ENCODE results near the gene MEGF11.

Gene MEGF11

DNA sequence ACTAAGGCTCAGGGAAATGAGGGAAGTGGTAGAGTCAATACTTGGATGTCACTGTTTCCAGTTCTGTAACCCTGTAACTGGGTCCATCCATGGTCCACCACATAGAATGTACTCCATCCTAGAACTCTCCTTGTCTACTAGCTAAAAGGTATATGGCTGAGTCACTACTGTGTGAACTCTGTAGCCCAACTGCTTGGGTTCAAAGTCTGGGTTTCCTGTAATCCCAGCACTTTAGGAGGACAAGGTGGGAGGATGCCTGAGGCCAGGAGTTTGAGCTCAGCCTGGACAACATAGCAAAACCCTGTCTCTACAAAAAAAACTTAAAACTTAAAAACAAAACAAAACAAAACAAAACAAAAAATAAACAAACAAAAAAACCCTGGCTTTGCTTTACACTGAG, 34.5 kb upstream of the MEGF11 start:
- Histone ChIP-seq H3K4me3 (ENCODE audit: low read depth, low read length) (no peak overlapping the region), H3K4me1 (no peaks in the 10 kb centered on the region), H2AFZ (no peak overlapping the region), H3K36me3 (ENCODE audit: control insufficient read depth, insufficient read depth, low read length) (no peaks in the 10 kb centered on the region), H3K4me2 (ENCODE audit: low read length) (no peak overlapping the region), H3K79me2 (no peaks in the 10 kb centered on the region), H3K9ac (no peak overlapping the region), H3K27me3 (ENCODE audit: control insufficient read depth, insufficient read depth, low read length) (no peaks in the 10 kb centered on the region), H3K9me3 (ENCODE audit: control insufficient read depth, low read length) (no peaks in the 10 kb centered on the region), H3K27ac (no peak overlapping the region)
- TF ChIP-seq, protein P1, sequence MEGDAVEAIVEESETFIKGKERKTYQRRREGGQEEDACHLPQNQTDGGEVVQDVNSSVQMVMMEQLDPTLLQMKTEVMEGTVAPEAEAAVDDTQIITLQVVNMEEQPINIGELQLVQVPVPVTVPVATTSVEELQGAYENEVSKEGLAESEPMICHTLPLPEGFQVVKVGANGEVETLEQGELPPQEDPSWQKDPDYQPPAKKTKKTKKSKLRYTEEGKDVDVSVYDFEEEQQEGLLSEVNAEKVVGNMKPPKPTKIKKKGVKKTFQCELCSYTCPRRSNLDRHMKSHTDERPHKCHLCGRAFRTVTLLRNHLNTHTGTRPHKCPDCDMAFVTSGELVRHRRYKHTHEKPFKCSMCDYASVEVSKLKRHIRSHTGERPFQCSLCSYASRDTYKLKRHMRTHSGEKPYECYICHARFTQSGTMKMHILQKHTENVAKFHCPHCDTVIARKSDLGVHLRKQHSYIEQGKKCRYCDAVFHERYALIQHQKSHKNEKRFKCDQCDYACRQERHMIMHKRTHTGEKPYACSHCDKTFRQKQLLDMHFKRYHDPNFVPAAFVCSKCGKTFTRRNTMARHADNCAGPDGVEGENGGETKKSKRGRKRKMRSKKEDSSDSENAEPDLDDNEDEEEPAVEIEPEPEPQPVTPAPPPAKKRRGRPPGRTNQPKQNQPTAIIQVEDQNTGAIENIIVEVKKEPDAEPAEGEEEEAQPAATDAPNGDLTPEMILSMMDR (IDR thresholded peaks at IDR 0.05) = no peak

DNA sequence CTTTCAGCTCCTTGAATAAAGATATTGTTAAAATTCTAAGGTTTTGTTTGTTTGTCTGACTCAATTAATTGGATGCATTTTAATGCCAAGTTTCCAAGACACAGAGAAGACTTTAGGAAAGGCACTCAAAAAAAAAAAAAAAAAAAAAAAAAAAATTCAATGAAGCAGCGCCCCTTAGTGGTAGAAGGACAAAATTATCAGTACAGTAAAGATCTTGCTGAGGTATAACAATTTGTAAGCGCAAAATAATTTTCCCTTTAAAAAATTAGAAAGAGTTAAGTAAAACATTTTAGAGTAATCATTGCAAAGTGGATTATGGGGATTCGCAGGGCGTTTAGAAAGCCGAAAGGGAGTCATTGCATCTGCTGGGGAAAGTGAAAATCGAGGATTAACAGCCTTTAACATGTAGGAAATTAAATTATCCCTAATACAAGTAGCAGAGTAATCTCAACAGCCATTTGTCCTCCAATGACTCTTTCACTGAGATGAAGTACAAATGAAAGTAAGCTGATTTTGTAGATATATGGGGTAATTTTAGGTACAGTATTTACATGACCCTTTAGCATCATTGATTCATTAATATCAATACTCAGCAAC, 34.0 kb upstream of the MEGF11 start:
- Histone ChIP-seq H3K27me3 (ENCODE audit: control insufficient read depth, insufficient read depth, low read length) (no peaks in the 10 kb centered on the region), H3K27ac (no peak overlapping the region), H3K4me2 (ENCODE audit: low read length) (no peak overlapping the region), H3K9me3 (ENCODE audit: control insufficient read depth, low read length) (no peaks in the 10 kb centered on the region), H2AFZ (no peak overlapping the region), H3K9ac (no peak overlapping the region), H3K36me3 (ENCODE audit: control insufficient read depth, insufficient read depth, low read length) (no peaks in the 10 kb centered on the region), H3K4me1 (no peaks in the 10 kb centered on the region), H3K79me2 (no peaks in the 10 kb centered on the region), H3K4me3 (ENCODE audit: low read depth, low read length) (no peak overlapping the region)
- TF ChIP-seq, protein P1 (IDR thresholded peaks at IDR 0.05) = peak; percentile 45

DNA sequence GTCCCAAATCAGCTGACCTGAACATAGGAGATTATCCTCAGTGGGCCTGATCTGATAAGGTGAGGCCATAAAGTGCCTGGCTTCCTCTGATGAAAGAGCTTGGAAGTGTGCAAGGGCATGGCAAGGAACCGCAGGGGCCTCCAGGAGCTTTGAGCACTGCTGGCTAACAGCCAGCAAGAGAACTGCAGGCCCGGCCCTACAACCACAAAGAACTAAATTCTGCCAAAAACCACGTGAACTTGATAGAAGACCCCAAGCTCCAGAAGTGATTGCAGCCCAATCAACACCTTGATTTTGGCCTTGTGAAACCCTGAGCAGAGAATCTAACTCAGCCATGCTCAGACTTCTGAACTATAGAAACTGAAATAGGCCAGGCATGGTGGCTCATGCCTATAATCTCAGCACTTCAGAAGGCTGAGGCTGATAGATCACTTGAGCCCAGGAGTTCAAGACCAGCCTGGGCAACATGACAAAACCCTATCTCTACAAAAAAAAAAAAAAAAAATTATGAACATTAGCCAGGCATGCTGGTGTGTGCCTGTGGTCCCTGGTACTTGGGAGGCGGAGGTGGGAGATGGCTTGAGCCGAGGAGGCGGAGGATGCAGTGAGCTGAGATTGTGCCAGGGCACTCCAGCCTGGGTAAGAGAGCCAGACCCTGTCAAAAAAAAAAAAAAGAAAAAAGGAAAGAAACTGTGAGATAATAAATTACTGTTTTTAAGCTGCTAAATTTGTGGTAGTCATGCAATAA, 32.2 kb upstream of the MEGF11 start:
- Histone ChIP-seq H2AFZ (no peak overlapping the region), H3K9me3 (ENCODE audit: control insufficient read depth, low read length) (no peaks in the 10 kb centered on the region), H3K79me2 (no peaks in the 10 kb centered on the region), H3K4me1 (no peaks in the 10 kb centered on the region), H3K9ac (no peak overlapping the region), H3K36me3 (ENCODE audit: control insufficient read depth, insufficient read depth, low read length) (no peaks in the 10 kb centered on the region), H3K27ac (no peak overlapping the region), H3K27me3 (ENCODE audit: control insufficient read depth, insufficient read depth, low read length) (no peaks in the 10 kb centered on the region), H3K4me3 (ENCODE audit: low read depth, low read length) (no peak overlapping the region), H3K4me2 (ENCODE audit: low read length) (no peak overlapping the region)
- TF ChIP-seq, protein P1 (IDR thresholded peaks at IDR 0.05) = no peak

DNA sequence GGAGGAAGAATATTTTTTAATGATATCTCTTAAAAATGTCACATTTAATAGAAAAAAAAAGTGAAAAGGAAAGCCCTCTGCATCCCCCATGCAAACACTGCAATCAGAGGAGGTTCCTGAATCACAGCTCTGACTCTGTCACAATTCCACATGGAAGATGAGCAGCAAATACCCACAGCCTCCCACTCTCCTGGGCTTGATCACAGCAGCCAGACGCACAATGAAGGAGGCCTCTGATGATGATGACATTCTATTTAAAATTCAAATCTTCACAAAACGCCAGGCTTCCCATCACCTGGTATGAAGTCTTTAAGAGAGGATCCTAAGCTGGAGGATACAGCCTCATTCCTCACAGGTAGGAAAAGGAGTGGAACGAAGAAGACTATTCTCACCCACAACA, 30.7 kb upstream of the MEGF11 start:
- Histone ChIP-seq H3K27me3 (ENCODE audit: control insufficient read depth, insufficient read depth, low read length) (no peaks in the 10 kb centered on the region), H2AFZ (no peak overlapping the region), H3K9ac (no peak overlapping the region), H3K4me1 (no peaks in the 10 kb centered on the region), H3K9me3 (ENCODE audit: control insufficient read depth, low read length) (no peaks in the 10 kb centered on the region), H3K36me3 (ENCODE audit: control insufficient read depth, insufficient read depth, low read length) (no peaks in the 10 kb centered on the region), H3K4me2 (ENCODE audit: low read length) (no peak overlapping the region), H3K27ac (no peak overlapping the region), H3K79me2 (no peaks in the 10 kb centered on the region), H3K4me3 (ENCODE audit: low read depth, low read length) (no peak overlapping the region)
- TF ChIP-seq, protein P1 (IDR thresholded peaks at IDR 0.05) = no peak

DNA sequence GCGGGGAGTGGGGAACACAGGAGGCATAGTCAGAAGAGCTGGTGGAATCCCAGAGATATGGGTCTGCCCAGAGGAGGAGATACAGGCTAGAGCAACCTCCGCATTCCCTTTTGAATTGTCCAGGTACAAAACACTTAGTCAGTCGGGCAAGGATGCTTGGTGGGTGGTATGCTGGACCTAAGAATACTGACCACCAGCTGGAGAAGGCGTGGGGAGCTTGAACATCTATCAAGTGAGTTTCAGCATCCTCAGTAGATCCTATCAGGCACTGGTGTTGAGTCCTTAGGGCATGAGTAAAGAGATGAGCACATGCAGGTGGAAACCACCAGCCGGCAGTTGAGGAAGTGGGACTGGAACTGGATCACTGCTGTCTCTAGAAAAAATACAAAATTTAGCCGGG, 25.1 kb upstream of the MEGF11 start:
- H3K4me1 ChIP-seq = no peaks in the 10 kb centered on the region
- TF ChIP-seq, protein P1 (IDR thresholded peaks at IDR 0.05) = no peak
- H3K79me2 ChIP-seq = no peaks in the 10 kb centered on the region
- H3K27me3 ChIP-seq (ENCODE audit: control insufficient read depth, insufficient read depth, low read length) = no peaks in the 10 kb centered on the region
- H3K4me2 ChIP-seq (ENCODE audit: low read length) = no peak overlapping the region
- H2AFZ ChIP-seq = no peak overlapping the region
- H3K9me3 ChIP-seq (ENCODE audit: control insufficient read depth, low read length) = no peaks in the 10 kb centered on the region
- no peaks in the 10 kb centered on the region for H3K36me3 ChIP-seq (ENCODE audit: control insufficient read depth, insufficient read depth, low read length)
- H3K9ac ChIP-seq = no peak overlapping the region
- H3K27ac ChIP-seq = no peak overlapping the region
- no peak overlapping the region for H3K4me3 ChIP-seq (ENCODE audit: low read depth, low read length)

Data from parathyroid adenoma (tissue), 2 donors.